Upper lobe of right lung (tissue), 1 donor: ENCODE measurements around the gene DENND4B. TPM values are rescaled to one million over a fixed set of nuclear protein-coding genes. Genes with fewer than 3 reads are reported as not detected.

Source experiments
- ATAC-seq: fragments of 200-7000 bp; cut with Tn5 transposase; one replicate; pipeline ENCODE4 v1.9.1; 2020; ENCODE audit warnings: mild to moderate bottlenecking, moderate library complexity
- DNase-seq: peaks from one replicate; pipeline ENCODE4 v3.0.0-alpha.2; 2020
- H3K27ac ChIP-seq: fragments of 200-600 bp; one replicate; pipeline ENCODE4 v1.8.0; 2022
- H3K27me3 ChIP-seq: fragments of 200-600 bp; one replicate; pipeline ENCODE4 v1.8.0; 2022; ENCODE audit warnings: mild to moderate bottlenecking
- H3K36me3 ChIP-seq: fragments of 200-600 bp; one replicate; pipeline ENCODE4 v1.8.0; 2022
- H3K4me1 ChIP-seq: fragments of 200-600 bp; one replicate; pipeline ENCODE4 v1.8.0; 2022
- H3K4me3 ChIP-seq: fragments of 200-600 bp; one replicate; pipeline ENCODE4 v1.8.0; 2022; ENCODE audit warnings: mild to moderate bottlenecking
- H3K9me3 ChIP-seq: fragments of 200-600 bp; one replicate; pipeline ENCODE4 v1.8.0; 2022
- intact Hi-C: fragments of 100-400 bp; cut with DNase I; formaldehyde crosslinking; loops from one replicate; pipeline ENCODE4 v1.11.0; 2022
- total RNA-seq: library from RNA; stranded (reverse); fragmentation: NEBNext Ultra II Directional; extraction: Animal tissue kit (Norgen Biotek cat#: 25700); gene quantifications from one replicate; pipeline ENCODE4 v1.2.1, GENCODE V29; 2021
- TF ChIP-seq, protein P1 (sequence below): fragments of 200-600 bp; IDR thresholded peaks from one replicate; pipeline ENCODE4 v1.8.0; 2022; ENCODE audit warnings: antibody characterized with exemption
- donor health status: DM: no; HTN: yes; CAD: no; lungs with severe emphysema.

Gene DENND4B
- total RNA-seq, 1 donor from 2014 or later, result 83.7 TPM

GRCh38 chr1:153922076-153922971 is 24.2 kb downstream of the DENND4B start:
- TF ChIP-seq, protein P1, sequence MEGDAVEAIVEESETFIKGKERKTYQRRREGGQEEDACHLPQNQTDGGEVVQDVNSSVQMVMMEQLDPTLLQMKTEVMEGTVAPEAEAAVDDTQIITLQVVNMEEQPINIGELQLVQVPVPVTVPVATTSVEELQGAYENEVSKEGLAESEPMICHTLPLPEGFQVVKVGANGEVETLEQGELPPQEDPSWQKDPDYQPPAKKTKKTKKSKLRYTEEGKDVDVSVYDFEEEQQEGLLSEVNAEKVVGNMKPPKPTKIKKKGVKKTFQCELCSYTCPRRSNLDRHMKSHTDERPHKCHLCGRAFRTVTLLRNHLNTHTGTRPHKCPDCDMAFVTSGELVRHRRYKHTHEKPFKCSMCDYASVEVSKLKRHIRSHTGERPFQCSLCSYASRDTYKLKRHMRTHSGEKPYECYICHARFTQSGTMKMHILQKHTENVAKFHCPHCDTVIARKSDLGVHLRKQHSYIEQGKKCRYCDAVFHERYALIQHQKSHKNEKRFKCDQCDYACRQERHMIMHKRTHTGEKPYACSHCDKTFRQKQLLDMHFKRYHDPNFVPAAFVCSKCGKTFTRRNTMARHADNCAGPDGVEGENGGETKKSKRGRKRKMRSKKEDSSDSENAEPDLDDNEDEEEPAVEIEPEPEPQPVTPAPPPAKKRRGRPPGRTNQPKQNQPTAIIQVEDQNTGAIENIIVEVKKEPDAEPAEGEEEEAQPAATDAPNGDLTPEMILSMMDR, result no peak
- DNase-seq, result no peak
- peak overlapping the region; percentile 67 for H3K4me3 ChIP-seq
- no peaks in the 10 kb centered on the region for H3K9me3 ChIP-seq
- intact Hi-C loops, result loop anchor here (10.0 kb wide), 1 partner anchor 108 kb away; no protein-coding TSS in a partner anchor
- ATAC-seq, result peak; percentile 52
- peak overlapping the region; percentile 86 for H3K27ac ChIP-seq
- H3K27me3 ChIP-seq, result no peaks in the 10 kb centered on the region
- H3K4me1 ChIP-seq, result peaks cover 31% of the 10 kb centered on the region
- H3K36me3 ChIP-seq, result peaks cover 11% of the 10 kb centered on the region

DNA sequence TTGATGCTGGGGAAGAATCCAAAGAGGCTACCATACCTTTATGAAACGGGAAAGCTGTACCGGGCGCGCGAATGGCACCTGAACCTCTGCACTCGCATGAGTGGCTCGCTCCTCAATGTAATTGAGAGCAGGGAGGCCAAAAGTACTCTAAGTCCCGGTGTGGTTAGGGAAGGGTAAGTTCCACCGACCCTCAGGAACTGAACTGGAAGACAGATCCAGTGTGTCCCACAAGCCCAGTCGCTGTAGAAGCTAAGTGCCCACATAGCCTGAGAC is 24.8 kb downstream of the DENND4B start:
- no peaks in the 10 kb centered on the region for H3K9me3 ChIP-seq
- no peaks in the 10 kb centered on the region for H3K27me3 ChIP-seq
- ATAC-seq (no peak), DNase-seq (peak; percentile 54)
- TF ChIP-seq, protein P1, result no peak
- peak overlapping the region; percentile 86 for H3K27ac ChIP-seq
- H3K4me1 ChIP-seq, result peaks cover 31% of the 10 kb centered on the region
- intact Hi-C loops, result loop anchor here (10.0 kb wide), 1 partner anchor 107 kb away; no protein-coding TSS in a partner anchor
- H3K36me3 ChIP-seq, result peaks cover 11% of the 10 kb centered on the region
- H3K4me3 ChIP-seq, result peak overlapping the region; percentile 67

- intact Hi-C loops, result loop anchor here (10.0 kb wide), 1 partner anchor 106 kb away; no protein-coding TSS in a partner anchor
- no peaks in the 10 kb centered on the region for H3K9me3 ChIP-seq
- peaks cover 31% of the 10 kb centered on the region for H3K4me1 ChIP-seq
- TF ChIP-seq, protein P1, result no peak
- peaks cover 11% of the 10 kb centered on the region for H3K36me3 ChIP-seq
- ATAC-seq (no peak), DNase-seq (no peak)
- H3K27me3 ChIP-seq, result no peaks in the 10 kb centered on the region
- peak overlapping the region; percentile 67 for H3K4me3 ChIP-seq
- peak overlapping the region; percentile 86 for H3K27ac ChIP-seq
Observed at GRCh38 chr1:153921080-153921802, 25.3 kb downstream of the DENND4B start.

- TF ChIP-seq, protein P1, result peak; percentile 17
- no peak overlapping the region for H3K4me3 ChIP-seq
- intact Hi-C loops, result loop anchor here (10.0 kb wide), 1 partner anchor 105 kb away; no protein-coding TSS in a partner anchor
Observed at GRCh38 chr1:153919876-153920852, 26.4 kb downstream of the DENND4B start.

DNA sequence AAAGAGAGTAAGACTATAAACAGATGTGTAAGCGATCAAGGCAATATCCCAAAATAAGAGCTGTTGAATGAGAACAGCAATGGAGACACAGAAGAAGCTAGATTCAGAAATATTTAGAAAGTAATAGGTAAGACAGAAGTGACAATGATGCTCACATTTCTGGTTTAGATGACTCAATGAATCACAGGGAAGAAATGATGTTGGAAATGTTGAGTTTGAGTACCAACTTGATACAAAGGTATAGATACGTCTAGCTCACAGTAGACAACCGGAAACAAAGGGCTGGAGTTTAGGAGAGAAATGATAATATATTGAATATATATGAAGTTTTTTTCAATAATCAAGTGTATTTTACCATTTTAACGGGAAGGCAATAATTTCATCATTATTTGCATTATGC is 30.2 kb downstream of the DENND4B start:
- intact Hi-C loops, result no loop called here
- TF ChIP-seq, protein P1, result no peak
- Histone ChIP-seq H3K4me3 (no peak overlapping the region), H3K27me3 (no peaks in the 10 kb centered on the region), H3K4me1 (peaks cover 21% of the 10 kb centered on the region), H3K36me3 (peaks cover 18% of the 10 kb centered on the region), H3K9me3 (no peaks in the 10 kb centered on the region), H3K27ac (no peak overlapping the region)
- no peak for ATAC-seq
- no peak for DNase-seq

More at GRCh38 chr1:153919876-153920852, 26.4 kb downstream of the DENND4B start:
- DNase-seq (peak; percentile 6), ATAC-seq (no peak)
- H3K4me1 ChIP-seq, result peaks cover 31% of the 10 kb centered on the region
- no peaks in the 10 kb centered on the region for H3K27me3 ChIP-seq
- H3K9me3 ChIP-seq, result no peaks in the 10 kb centered on the region
- no peak overlapping the region for H3K27ac ChIP-seq
- peaks cover 18% of the 10 kb centered on the region for H3K36me3 ChIP-seq
